Body of pancreas (tissue), 4 donors: Measurements from ENCODE around the gene LPP. TPM values are rescaled to one million over a fixed set of nuclear protein-coding genes. Genes with fewer than 3 reads are reported as not detected.

ENCODE experiments used
- ATAC-seq: fragments of 150-250 bp; one replicate; pipeline ENCODE4 v1.9.1; 2016
- DNase-seq, 4 donors: peaks; one replicate each; pipeline ENCODE4 v3.0.0-alpha.2; 2019
- H3K27ac ChIP-seq, 4 donors: fragments of 200-600 bp; sonication (generic); 1 replicate in 3 of 4; 2 replicates in 1 of 4; pipeline versions ENCODE4 v1.5.1 to v1.6.1; 2016 to 2019; ENCODE audit warnings: mild to moderate bottlenecking in 1 of 4, mixed read lengths in 1 of 4, moderate library complexity in 1 of 4
- H3K27me3 ChIP-seq, 2 donors: fragments of 200-600 bp; sonication (generic); one replicate each; pipeline ENCODE4 v1.6.0; 2016; ENCODE audit warnings: mild to moderate bottlenecking in 1 of 2
- H3K36me3 ChIP-seq, 2 donors: fragments of 200-600 bp; sonication (generic); replicated peaks in 1 of 2; 2 replicates each; pipeline ENCODE4 v1.5.1; 2016; ENCODE audit warnings: low read depth in 2 of 2; ENCODE audit not compliant: insufficient read depth in 1 of 2
- H3K4me1 ChIP-seq: fragments of 200-600 bp; sonication (generic); one replicate; pipeline ENCODE4 v1.6.0; 2016
- H3K4me3 ChIP-seq, 2 donors: fragments of 200-600 bp; sonication (generic); 1 replicate in 1 of 2; 2 replicates in 1 of 2; pipeline ENCODE4 v1.5.1; 2016 to 2019
- H3K9me3 ChIP-seq, 3 donors: fragments of 200-600 bp; sonication (generic); 1 replicate in 2 of 3; 2 replicates in 1 of 3; pipeline ENCODE4 v1.5.1; 2016
- CTCF ChIP-seq, 7 experiments: fragments of 450-650 bp in 4 of 7; fragments of 200-600 bp in 3 of 7; sonication (generic) in 3 of 7; IDR thresholded peaks; one replicate each; pipeline ENCODE4 v1.5.1; 2016 to 2019; ENCODE audit warnings: antibody characterized with exemption in 7 of 7
- POLR2A ChIP-seq, 3 donors: fragments of 450-650 bp; IDR thresholded peaks; one replicate each; pipeline ENCODE4 v1.6.1; 2016; ENCODE audit warnings: antibody characterized with exemption in 3 of 3, mild to moderate bottlenecking in 2 of 3
- WGBS, 2 donors: methylation state at CpG; one replicate each; pipeline ENCODE4 v1.1.5; 2017; 5-methylcytosine and 5-hydroxymethylcytosine counted together
- intact Hi-C: fragments of 100-400 bp; cut with DNase I; formaldehyde crosslinking; loops from one replicate; pipeline ENCODE4 v1.15.1; 2023
- total RNA-seq, 2 donors: library from RNA; depleted of rRNA; stranded (reverse); fragments of >200 nt; gene quantifications; one replicate each; pipeline ENCODE4 v1.1.0, GENCODE V29; 2016

LPP gene
- total RNA-seq, 2 donors from 2014 or later: 60.6 to 65.1 TPM

GRCh38 chr3:188473045-188473444, 319.1 kb downstream of the LPP start:
- WGBS, 2 donors: 85 to 89% methylated on average over 2 of the region's 2 CpGs
- H3K27ac ChIP-seq: no peak overlapping the region
- DNase-seq (no peak), ATAC-seq (no peak)
- no peaks in the 10 kb centered on the region for H3K27me3 ChIP-seq
- TF ChIP-seq CTCF (IDR thresholded peaks at IDR 0.05) (no peak), POLR2A (IDR thresholded peaks at IDR 0.05) (no peak)
- no peaks in the 10 kb centered on the region for H3K36me3 ChIP-seq
- peaks cover 28% of the 10 kb centered on the region for H3K4me1 ChIP-seq
- H3K9me3 ChIP-seq: no peaks in the 10 kb centered on the region
- no peak overlapping the region for H3K4me3 ChIP-seq
- intact Hi-C loops: no loop called here

DNA sequence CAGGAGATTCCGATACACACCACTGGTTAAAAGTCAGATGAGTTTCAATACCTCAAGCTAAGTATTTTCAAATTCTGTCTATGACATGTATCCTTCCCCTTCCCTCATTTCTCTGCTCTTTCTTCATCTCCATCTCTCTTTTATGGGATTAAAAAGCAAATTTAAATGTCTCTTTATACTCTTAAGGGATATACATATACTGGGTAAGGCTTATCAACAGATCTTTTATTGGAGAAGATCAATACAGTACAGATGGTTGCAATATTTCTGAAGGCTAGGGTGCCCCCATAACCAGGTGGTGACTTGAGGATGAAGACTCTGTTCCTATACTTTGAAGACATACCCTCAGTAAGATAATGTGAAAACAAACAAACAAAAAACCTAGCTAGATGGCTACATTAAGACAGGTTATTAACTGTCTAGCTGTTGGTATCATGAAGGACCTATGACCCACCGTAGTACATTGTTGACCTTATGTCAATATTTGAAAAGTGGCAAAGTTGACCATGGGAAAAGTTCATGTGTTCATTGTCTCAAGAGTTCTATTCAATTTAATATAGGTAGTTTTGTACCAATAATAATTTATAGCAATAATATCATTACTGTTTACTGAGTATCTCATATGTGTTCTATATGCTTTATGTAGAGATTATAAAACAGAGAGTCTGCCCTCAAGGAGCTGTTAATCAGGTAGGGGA, 319.8 kb downstream of the LPP start:
- H3K4me3 ChIP-seq: no peak overlapping the region

GRCh38 chr3:188476935-188477334, 323.0 kb downstream of the LPP start:
- Histone ChIP-seq H3K36me3 (no peaks in the 10 kb centered on the region), H3K4me3 (no peak overlapping the region), H3K27ac (no peak overlapping the region), H3K4me1 (peaks cover 13% of the 10 kb centered on the region), H3K9me3 (no peaks in the 10 kb centered on the region), H3K27me3 (no peaks in the 10 kb centered on the region)
- WGBS, 2 donors: 64 to 88% methylated on average over 4 of the region's 4 CpGs
- no peak for DNase-seq
- intact Hi-C loops: no loop called here
- no peak for ATAC-seq
- no peak for TF ChIP-seq POLR2A (IDR thresholded peaks at IDR 0.05)
- no peak for TF ChIP-seq CTCF (IDR thresholded peaks at IDR 0.05)

More for the DNA sequence above, 319.8 kb downstream of the LPP start:
- TF ChIP-seq CTCF (IDR thresholded peaks at IDR 0.05): no peak
- no peak for TF ChIP-seq POLR2A (IDR thresholded peaks at IDR 0.05)
- Histone ChIP-seq H3K36me3 (no peaks in the 10 kb centered on the region), H3K9me3 (no peaks in the 10 kb centered on the region), H3K27me3 (no peaks in the 10 kb centered on the region), H3K27ac (no peak overlapping the region), H3K4me1 (peaks cover 21% of the 10 kb centered on the region)
- no peak for DNase-seq
- intact Hi-C loops: no loop called here
- 67 to 72% methylated on average over 2 of the region's 2 CpGs for WGBS, 2 donors
- ATAC-seq: no peak

- DNase-seq: no peak
- intact Hi-C loops: no loop called here
- no peak for ATAC-seq
- Histone ChIP-seq H3K4me3 (no peak overlapping the region), H3K4me1 (no peaks in the 10 kb centered on the region), H3K36me3 (no peaks in the 10 kb centered on the region), H3K27ac (no peak overlapping the region), H3K9me3 (no peaks in the 10 kb centered on the region), H3K27me3 (no peaks in the 10 kb centered on the region)
- TF ChIP-seq CTCF (IDR thresholded peaks at IDR 0.05) (no peak), POLR2A (IDR thresholded peaks at IDR 0.05) (no peak)
- 95 to 96% methylated on average over 4 of the region's 4 CpGs for WGBS, 2 donors
These were observed 326.1 kb downstream of the LPP start for GRCh38 chr3:188480011-188480410.

GRCh38 chr3:188482929-188483328, 329.0 kb downstream of the LPP start:
- intact Hi-C loops: no loop called here
- ATAC-seq: no peak
- TF ChIP-seq CTCF (IDR thresholded peaks at IDR 0.05): no peak
- no peak for TF ChIP-seq POLR2A (IDR thresholded peaks at IDR 0.05)

More at GRCh38 chr3:188482929-188483328, 329.0 kb downstream of the LPP start:
- H3K27ac ChIP-seq: no peak overlapping the region
- H3K4me3 ChIP-seq: no peak overlapping the region
- no peaks in the 10 kb centered on the region for H3K9me3 ChIP-seq
- H3K36me3 ChIP-seq: no peaks in the 10 kb centered on the region
- WGBS, 2 donors: 64 to 74% methylated on average over 4 of the region's 4 CpGs
- no peaks in the 10 kb centered on the region for H3K27me3 ChIP-seq
- DNase-seq: no peak
- no peaks in the 10 kb centered on the region for H3K4me1 ChIP-seq
